SK-N-MC (cell line): Measurements from ENCODE around the gene PAQR6.

Experiments
- EZH2 ChIP-seq: fragments of 200-600 bp; sonication (generic); IDR thresholded peaks from one replicate; pipeline ENCODE4 v1.6.1; 2017; ENCODE audit warnings: antibody characterized with exemption
- FOXP2 ChIP-seq: optimal IDR thresholded peaks from 2 replicates; pipeline ENCODE3; 2011; ENCODE audit warnings: mild to moderate bottlenecking, moderate library complexity; ENCODE audit not compliant: insufficient read depth; ENCODE audit errors: extremely low read length, control extremely low read depth
- POLR2AphosphoS5 ChIP-seq: IDR thresholded peaks from 2 replicates; pipeline ENCODE4 v1.6.1; 2012; ENCODE audit warnings: mild to moderate bottlenecking, low read depth, low read length, borderline replicate concordance

- no peak for TF ChIP-seq POLR2AphosphoS5
- TF ChIP-seq EZH2, result no peak
- no peak for TF ChIP-seq FOXP2
These were observed 28.7 kb upstream of the PAQR6 start for GRCh38 chr1:156276532-156276931.
